BE2C (cell line): ENCODE results near the gene RBM38.
A peak's percentile ranks its signal among the peaks of the same experiment; 100 is the strongest.
"Not testable (repeated sequence)": the region's sequence is repeated elsewhere in the genome, so short reads cannot be mapped to it uniquely, and the experiment has no call there.

Experiments
- DNase-seq: peaks from one replicate; pipeline ENCODE4 v3.0.0-alpha.2; 2020
- H3K27me3 ChIP-seq: fragments of 250-450 bp; sonication (Bioruptor Pico); 2 replicates; pipeline ENCODE4 v1.5.1; 2020; ENCODE audit warnings: mild to moderate bottlenecking
- H3K36me3 ChIP-seq: fragments of 250-450 bp; sonication (Bioruptor Pico); 2 replicates; pipeline ENCODE4 v1.5.1; 2020; ENCODE audit warnings: mild to moderate bottlenecking
- H3K4me1 ChIP-seq: fragments of 250-450 bp; sonication (Bioruptor Pico); 2 replicates; pipeline ENCODE4 v1.5.1; 2020
- H3K4me3 ChIP-seq: 2 replicates; pipeline ENCODE4 v1.5.1; 2011; ENCODE audit warnings: low read depth, low read length
- H3K9me3 ChIP-seq: fragments of 250-450 bp; sonication (Bioruptor Pico); 2 replicates; pipeline ENCODE4 v1.5.1; 2020
- CTCF ChIP-seq: IDR thresholded peaks from 2 replicates; pipeline ENCODE4 v1.5.1; 2012; ENCODE audit warnings: mild to moderate bottlenecking, low read depth, low read length

RBM38 gene

DNA sequence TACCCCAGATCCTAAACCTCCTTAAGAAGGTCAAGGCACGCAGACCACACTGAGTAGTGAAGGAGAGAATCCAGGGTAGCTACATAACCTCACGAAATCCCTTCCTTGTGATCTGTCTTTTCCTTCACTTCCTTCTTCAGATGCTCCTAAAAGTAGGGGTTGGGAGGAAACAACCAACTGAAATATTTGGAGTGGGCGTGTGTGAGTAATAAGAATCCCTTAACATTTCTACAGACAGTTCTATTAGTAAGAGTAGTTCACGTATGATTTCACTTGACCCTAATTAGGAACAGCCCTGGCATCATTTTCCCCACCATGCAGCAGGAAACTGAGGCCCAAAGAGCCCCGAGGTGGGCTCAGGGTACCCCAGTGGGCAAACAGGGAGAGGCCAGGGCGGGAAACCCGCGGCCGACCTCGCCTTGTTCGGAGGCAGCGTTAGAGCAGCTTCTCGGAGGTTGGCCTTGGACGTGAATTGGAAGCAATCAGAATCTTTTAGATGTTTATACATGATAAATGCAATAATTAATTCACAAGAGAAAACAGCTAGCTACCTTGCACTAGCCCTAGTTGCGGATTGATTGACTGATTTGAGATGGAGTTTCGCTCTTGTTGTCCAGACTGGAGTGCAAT lies 41.0 kb upstream of the RBM38 start:
- Histone ChIP-seq H3K4me1 (no peaks in the 10 kb centered on the region), H3K36me3 (no peaks in the 10 kb centered on the region; the same call in none of the 2 replicates), H3K4me3 (no peak overlapping the region), H3K9me3 (no peaks in the 10 kb centered on the region), H3K27me3 (no peaks in the 10 kb centered on the region)
- TF ChIP-seq CTCF, result no peak
- no peak for DNase-seq

DNA sequence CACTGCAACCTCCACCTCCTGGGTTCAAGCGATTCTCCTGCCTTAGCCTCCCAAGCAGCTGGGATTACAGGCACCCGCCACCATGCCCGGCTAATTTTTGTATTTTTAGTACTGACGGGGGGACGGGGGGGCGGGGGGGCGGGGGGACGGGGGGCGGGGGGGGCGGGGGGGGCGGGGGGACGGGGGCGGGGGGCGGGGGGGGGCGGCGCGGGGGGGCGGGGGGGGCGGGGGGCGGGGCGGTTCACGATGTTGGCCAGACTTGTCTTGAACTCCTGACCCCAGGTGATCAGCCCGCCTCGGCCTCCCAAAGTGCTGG lies 40.5 kb upstream of the RBM38 start:
- not testable (repeated sequence) for H3K27me3 ChIP-seq, H3K36me3 ChIP-seq, DNase-seq, H3K4me1 ChIP-seq, H3K9me3 ChIP-seq
- peak overlapping the region; percentile 98 for H3K4me3 ChIP-seq

GRCh38 chr20:57351042-57351783 lies 40.0 kb upstream of the RBM38 start, which contains the start of gene RAE1:
Gene RAE1 (plus strand): TSS chr20:57351255. CDS start chr20:57354039, 2,784 bp downstream.
- Histone ChIP-seq H3K36me3 (no peaks in the 10 kb centered on the region; the same call in none of the 2 replicates), H3K4me1 (no peaks in the 10 kb centered on the region), H3K9me3 (no peaks in the 10 kb centered on the region), H3K4me3 (peak within 1 kb of the TSS; percentile 98), H3K27me3 (no peaks in the 10 kb centered on the region)
- TF ChIP-seq CTCF, result no peak
- peak; percentile 91 for DNase-seq

DNA sequence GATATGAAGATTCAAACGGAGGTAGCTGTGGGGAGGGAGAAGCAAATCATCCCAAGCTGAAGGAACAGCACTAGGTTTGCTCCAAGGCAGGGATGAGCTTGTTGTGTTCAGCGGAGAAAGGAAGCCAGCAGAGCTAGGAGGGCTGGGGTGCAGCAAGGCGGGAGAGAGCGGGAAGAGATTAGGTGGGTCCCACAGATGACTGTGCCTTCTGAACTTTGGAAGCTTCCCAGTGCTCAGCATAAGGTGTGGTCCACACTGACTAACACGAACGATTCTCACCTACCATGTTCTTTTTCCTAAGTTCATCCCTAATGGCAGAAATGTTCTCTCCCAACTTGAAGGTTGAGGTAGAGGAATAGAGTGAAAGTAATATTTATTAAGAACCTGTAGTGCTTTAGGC lies 38.9 kb upstream of the RBM38 start:
- H3K4me3 ChIP-seq, result peak overlapping the region; percentile 98
- TF ChIP-seq CTCF, result no peak
- H3K27me3 ChIP-seq, result no peaks in the 10 kb centered on the region
- no peaks in the 10 kb centered on the region for H3K4me1 ChIP-seq
- H3K9me3 ChIP-seq, result no peaks in the 10 kb centered on the region
- no peak for DNase-seq
- no peaks in the 10 kb centered on the region; the same call in none of the 2 replicates for H3K36me3 ChIP-seq

DNA sequence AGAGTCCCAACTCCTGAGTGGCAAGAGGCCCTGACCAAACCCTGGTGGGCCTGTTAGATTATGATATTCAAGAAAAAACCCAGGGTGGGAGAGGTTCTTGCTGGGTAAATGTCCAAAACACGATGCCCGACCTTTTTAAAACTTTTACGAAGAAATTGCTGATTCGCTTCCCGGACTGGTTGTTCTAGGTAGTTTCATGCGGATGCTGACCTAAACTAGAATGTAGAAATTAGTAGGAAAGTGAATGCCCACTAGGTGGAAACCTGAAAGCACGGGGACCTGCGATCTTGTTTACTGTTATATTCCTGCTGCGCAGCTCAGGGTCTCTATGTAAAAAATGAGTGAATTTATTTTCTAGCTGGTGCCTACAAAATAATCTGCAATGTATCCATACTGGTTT lies 37.8 kb upstream of the RBM38 start:
- DNase-seq, result no peak
- TF ChIP-seq CTCF, result 0 out of 2 replicates have a peak, but pooled peaks have one; percentile 2
- Histone ChIP-seq H3K9me3 (no peaks in the 10 kb centered on the region), H3K27me3 (no peaks in the 10 kb centered on the region), H3K36me3 (no peaks in the 10 kb centered on the region; the same call in none of the 2 replicates), H3K4me3 (no peak overlapping the region), H3K4me1 (no peaks in the 10 kb centered on the region)

GRCh38 chr20:57361517-57361916 lies 29.7 kb upstream of the RBM38 start:
- Histone ChIP-seq H3K36me3 (peaks cover 20% of the 10 kb centered on the region), H3K4me3 (no peak overlapping the region)
- DNase-seq, result no peak

More at GRCh38 chr20:57361517-57361916, 29.7 kb upstream of the RBM38 start:
- no peak for TF ChIP-seq CTCF
- H3K9me3 ChIP-seq, result no peaks in the 10 kb centered on the region
- H3K4me1 ChIP-seq, result no peaks in the 10 kb centered on the region
- no peaks in the 10 kb centered on the region for H3K27me3 ChIP-seq
